GM12874 (cell line): ENCODE measurements around the gene ACSS1.

ENCODE experiments used
- TF ChIP-seq, protein P1 (sequence below): IDR thresholded peaks from 2 replicates; pipeline ENCODE4 v1.5.1; 2011; ENCODE audit warnings: low read depth, mild to moderate bottlenecking, control low read depth, low read length, moderate library complexity; ENCODE audit not compliant: insufficient read depth

Gene ACSS1

DNA sequence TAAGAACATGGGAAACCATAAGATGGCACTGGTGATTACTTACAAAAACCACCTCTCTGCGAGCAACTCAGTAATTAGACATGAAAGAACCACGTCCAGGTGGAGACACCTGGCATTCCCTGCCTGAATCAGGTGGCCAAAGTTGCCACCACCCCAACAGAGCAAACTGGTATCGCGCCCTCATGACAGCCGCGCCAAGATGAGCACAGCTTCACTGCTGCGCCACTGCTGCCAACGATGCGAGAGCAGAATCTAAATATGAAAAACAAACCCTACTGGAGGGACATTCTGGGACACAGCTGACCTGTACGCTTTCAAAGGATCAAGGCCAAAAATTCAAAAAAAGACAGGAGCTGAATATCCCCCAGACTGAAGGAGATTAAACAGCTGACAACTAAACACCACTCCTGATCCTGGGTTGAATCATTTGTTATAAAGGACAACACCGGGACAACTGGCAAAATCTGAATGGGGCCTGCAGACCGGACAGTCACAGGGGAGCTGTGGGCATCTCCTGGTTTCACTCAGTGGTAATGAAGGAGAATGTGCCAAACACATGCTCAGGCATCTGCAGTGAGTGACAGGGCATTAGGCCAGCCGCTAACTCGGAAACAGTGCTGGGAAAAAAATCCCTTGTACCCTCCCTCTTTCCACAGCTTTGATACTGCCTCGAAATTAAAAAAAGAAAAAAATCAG lies 91.5 kb downstream of the ACSS1 start:
- TF ChIP-seq, protein P1, sequence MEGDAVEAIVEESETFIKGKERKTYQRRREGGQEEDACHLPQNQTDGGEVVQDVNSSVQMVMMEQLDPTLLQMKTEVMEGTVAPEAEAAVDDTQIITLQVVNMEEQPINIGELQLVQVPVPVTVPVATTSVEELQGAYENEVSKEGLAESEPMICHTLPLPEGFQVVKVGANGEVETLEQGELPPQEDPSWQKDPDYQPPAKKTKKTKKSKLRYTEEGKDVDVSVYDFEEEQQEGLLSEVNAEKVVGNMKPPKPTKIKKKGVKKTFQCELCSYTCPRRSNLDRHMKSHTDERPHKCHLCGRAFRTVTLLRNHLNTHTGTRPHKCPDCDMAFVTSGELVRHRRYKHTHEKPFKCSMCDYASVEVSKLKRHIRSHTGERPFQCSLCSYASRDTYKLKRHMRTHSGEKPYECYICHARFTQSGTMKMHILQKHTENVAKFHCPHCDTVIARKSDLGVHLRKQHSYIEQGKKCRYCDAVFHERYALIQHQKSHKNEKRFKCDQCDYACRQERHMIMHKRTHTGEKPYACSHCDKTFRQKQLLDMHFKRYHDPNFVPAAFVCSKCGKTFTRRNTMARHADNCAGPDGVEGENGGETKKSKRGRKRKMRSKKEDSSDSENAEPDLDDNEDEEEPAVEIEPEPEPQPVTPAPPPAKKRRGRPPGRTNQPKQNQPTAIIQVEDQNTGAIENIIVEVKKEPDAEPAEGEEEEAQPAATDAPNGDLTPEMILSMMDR: no peak

DNA sequence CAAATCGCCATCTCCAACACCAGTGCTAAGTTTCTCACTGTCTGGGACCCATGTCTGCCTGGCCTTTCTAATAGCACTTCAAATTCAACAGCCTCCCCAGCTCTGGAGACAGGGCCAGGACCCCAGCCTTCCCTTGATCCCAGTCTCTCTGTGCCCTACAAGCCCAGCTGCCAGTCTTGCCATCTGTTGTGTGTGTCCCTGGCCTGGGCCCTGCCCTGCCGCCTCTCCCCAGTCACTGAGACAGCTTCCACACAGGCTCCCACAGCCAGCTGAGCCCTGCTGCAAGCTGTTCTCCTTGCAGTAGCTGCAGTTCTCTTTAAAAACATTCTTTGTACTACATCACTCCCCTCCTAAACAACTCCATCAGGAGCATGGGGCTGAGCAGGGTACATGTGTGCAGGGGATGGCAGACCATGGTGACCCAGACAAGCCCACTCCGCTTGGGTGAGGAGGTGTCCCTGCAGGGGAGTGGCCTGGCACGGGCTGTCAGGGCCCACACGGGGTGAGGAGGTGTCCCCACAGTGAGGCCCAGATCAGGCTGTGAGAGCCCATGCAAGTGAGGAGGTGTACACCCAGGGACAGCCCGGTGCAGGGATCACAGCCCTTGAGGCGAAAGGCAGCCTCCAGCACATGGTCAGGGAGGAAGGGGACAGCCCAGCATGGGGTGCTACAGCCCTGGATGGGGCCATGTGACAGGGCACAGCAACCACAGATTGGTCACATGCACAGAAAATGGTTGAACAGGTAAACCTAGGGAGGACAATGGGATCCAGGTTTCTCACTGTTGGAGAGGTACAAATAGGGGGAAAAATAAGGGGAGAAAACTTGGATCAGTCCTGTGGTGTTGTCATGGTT lies 92.6 kb downstream of the ACSS1 start:
- TF ChIP-seq, protein P1: no peak

DNA sequence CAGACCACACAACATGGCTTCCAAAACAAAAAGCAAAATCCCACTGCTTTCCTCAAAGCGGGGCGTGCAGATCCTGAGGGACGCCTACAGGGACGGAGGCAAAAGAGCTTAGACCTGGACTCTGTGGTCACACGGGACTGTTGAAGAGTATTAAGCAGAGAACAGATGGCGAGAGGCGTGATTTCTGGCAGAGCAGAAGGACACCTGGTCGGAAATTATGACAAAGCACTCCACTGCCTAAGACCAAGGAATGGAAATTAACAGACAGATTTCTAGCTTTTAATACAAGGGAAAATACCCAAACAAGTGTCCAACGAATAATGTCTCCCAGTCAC lies 93.5 kb downstream of the ACSS1 start:
- TF ChIP-seq, protein P1: no peak

DNA sequence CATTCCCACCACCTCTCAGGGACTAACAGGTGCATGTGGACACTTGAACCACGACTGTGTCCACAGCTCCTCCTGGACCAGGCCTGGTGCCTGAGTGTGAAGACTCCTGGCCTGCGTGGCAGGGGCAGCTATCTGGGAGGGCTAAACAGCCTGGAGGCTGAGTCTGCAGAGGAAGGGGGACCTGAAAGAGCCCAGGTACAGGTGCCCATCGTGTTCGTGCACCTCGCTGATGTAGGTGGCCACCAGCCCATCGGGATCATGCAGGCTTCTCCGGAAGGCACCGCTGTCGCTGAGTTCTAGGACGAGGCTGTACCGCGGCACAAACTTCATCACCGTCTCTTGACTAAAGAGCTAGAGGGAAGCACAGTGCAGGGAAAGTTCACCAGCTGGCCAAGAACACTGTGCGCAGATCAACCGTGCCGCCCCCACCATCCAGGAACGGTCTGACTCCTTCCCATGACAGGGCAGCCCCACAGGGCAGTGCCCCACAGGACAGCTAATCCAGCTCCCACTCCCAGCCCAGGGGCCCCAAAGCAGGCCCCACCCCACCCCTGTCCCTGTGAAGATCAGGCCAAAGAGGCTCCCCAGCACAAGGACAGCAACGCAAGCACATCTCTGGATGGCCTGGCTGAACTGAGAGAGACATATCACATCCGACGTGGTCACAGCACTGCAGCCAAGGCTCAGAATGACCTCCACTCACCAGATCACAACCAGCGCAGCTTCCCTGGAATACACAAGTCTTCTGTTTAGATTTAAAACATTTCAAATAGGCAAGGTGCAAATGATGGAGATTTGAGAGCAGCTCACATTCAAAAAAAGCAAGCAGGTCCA lies 94.0 kb downstream of the ACSS1 start:
- TF ChIP-seq, protein P1: no peak

DNA sequence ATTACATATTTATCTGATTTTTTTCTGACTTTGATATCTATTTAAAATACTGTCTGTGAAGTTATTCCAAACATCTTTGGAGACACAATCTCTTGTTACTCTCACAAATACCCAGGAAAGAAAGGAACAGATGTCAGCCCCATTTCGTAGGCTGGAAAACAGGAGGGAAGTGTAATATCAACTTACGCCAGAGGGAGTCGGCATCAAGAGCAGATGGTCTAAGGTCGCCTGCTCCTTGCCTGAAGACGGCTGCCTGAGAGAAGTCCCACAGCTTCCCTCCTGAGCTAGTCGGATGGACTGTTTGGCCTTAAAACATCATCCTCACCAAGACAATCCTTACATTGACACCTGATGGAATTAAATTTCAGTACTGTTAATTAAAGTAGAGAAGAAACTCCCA lies 95.4 kb downstream of the ACSS1 start:
- TF ChIP-seq, protein P1: no peak

DNA sequence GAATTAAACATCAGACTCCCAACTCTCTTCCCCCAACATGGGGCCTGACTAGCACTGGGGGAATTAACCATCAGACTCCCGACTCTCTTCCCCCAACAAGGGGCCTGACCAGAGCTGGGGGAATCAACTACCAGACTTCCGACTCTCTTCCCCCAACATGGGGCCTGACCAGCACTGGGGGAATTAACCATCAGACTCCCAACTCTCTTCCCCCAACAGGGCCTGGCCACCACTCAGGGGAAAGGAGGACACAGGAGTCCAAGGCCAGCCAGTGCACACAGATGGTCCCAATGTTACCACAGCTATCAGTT lies 95.8 kb downstream of the ACSS1 start:
- TF ChIP-seq, protein P1: no peak
